ENCODE data around the gene LOXHD1. TPM values are rescaled to one million over a fixed set of nuclear protein-coding genes. Genes with fewer than 3 reads are reported as not detected.

LOXHD1 gene
- total RNA-seq, 6 donors from 2014 or later, result 0.30 to 7.3 (median 1.00) TPM

DNA sequence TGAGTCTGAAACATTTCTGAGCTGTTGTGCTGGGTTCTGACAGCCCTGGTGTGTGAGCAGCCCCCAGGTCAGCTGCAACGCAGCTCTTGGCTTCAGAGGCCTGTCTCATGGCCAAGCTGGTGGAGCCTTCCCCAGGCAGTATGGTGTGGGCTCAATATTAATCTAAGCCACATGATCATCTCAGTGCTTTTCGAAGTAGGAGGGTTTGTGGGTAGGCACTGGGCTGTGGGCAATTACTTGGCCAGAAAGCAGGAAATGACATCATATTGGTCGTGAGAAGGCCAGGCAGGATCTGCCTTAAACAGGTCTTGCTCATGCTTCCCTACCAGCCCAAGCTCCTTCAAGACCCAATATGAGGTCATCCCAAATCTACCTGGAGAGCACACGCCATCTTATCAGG is 26.9 kb downstream of the LOXHD1 start:
- no peaks in the 10 kb centered on the region for H3K36me3 ChIP-seq
- no peak overlapping the region for H3K27ac ChIP-seq
- no peaks in the 10 kb centered on the region for H3K4me1 ChIP-seq
- TF ChIP-seq EP300 (IDR thresholded peaks at IDR 0.05) (no peak), POLR2A (IDR thresholded peaks at IDR 0.05) (no peak), CTCF (IDR thresholded peaks at IDR 0.05) (no peak), POLR2AphosphoS5 (IDR thresholded peaks at IDR 0.05) (no peak)
- ATAC-seq (ENCODE audit: low FRiP score in 2 of 2) (no peak), DNase-seq (no peak)
- no peaks in the 10 kb centered on the region for H3K9me3 ChIP-seq
- H3K27me3 ChIP-seq, result no peaks in the 10 kb centered on the region
- 74 to 84% methylated on average over 4 of the region's 4 CpGs for WGBS, 2 donors
- no peak overlapping the region for H3K4me3 ChIP-seq

GRCh38 chr18:46629361-46629760 is 27.7 kb downstream of the LOXHD1 start:
- ATAC-seq (ENCODE audit: low FRiP score in 2 of 2), result no peak
- Histone ChIP-seq H3K9me3 (no peaks in the 10 kb centered on the region), H3K27me3 (no peaks in the 10 kb centered on the region), H3K4me3 (no peak overlapping the region), H3K4me1 (no peaks in the 10 kb centered on the region), H3K27ac (no peak overlapping the region), H3K36me3 (no peaks in the 10 kb centered on the region)
- no peak for TF ChIP-seq POLR2A (IDR thresholded peaks at IDR 0.05)
- no peak for TF ChIP-seq POLR2AphosphoS5 (IDR thresholded peaks at IDR 0.05)
- TF ChIP-seq CTCF (IDR thresholded peaks at IDR 0.05), result no peak
- no peak for TF ChIP-seq EP300 (IDR thresholded peaks at IDR 0.05)
- no peak for DNase-seq
- WGBS, 2 donors, result 93 to 95% methylated on average over 5 of the region's 5 CpGs

- DNase-seq (no peak), ATAC-seq (ENCODE audit: low FRiP score in 2 of 2) (no peak)
- 70 to 83% methylated on average over 5 of the region's 5 CpGs for WGBS, 2 donors
- Histone ChIP-seq H3K27ac (no peak overlapping the region), H3K27me3 (no peaks in the 10 kb centered on the region), H3K4me3 (no peak overlapping the region), H3K4me1 (peaks cover 7 to 11% (median 8%) of the 10 kb centered on the region in 4 donors), H3K9me3 (no peaks in the 10 kb centered on the region), H3K36me3 (no peaks in the 10 kb centered on the region)
- TF ChIP-seq POLR2AphosphoS5 (IDR thresholded peaks at IDR 0.05), result no peak
- TF ChIP-seq CTCF (IDR thresholded peaks at IDR 0.05), result no peak
- no peak for TF ChIP-seq POLR2A (IDR thresholded peaks at IDR 0.05)
- TF ChIP-seq EP300 (IDR thresholded peaks at IDR 0.05), result no peak
Observed at GRCh38 chr18:46628206-46628605, 28.8 kb downstream of the LOXHD1 start.

DNA sequence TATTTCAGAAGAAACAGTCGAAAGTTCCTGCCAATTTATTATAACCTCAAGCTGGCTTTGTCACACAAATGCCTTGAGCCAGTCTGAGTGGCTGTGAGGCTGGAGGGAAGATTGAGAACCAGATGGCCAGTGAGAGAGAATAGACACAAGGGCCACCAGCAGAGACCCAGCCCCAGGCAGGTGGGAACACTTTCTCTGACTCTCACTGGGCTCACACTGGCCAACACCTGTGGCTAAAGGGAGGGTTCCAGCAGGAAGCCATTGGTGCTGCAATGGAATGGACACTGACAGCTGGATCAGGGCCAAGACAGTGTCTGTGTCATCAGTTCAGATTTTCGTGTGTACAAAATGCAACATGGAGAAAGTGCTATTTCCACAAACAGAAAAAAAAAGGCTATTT is 29.9 kb downstream of the LOXHD1 start:
- Histone ChIP-seq H3K4me3 (no peak overlapping the region), H3K9me3 (no peaks in the 10 kb centered on the region), H3K27ac (no peak overlapping the region), H3K4me1 (peaks cover 7 to 16% (median 12%) of the 10 kb centered on the region in 4 donors), H3K36me3 (no peaks in the 10 kb centered on the region), H3K27me3 (no peaks in the 10 kb centered on the region)
- ATAC-seq (ENCODE audit: low FRiP score in 2 of 2), result no peak
- DNase-seq, result no peak
- TF ChIP-seq EP300 (IDR thresholded peaks at IDR 0.05) (no peak), CTCF (IDR thresholded peaks at IDR 0.05) (no peak), POLR2AphosphoS5 (IDR thresholded peaks at IDR 0.05) (no peak), POLR2A (IDR thresholded peaks at IDR 0.05) (no peak)
- WGBS, 2 donors, result 59 to 60% methylated on average over 2 of the region's 2 CpGs

GRCh38 chr18:46625069-46625468 is 32.0 kb downstream of the LOXHD1 start:
- WGBS, 2 donors, result 92 to 93% methylated on average over 5 of the region's 5 CpGs
- ATAC-seq (ENCODE audit: low FRiP score in 2 of 2) (no peak), DNase-seq (no peak)
- peaks cover 7 to 19% (median 12%) of the 10 kb centered on the region in 4 donors for H3K4me1 ChIP-seq
- no peak overlapping the region for H3K4me3 ChIP-seq
- no peak overlapping the region for H3K27ac ChIP-seq
- TF ChIP-seq POLR2A (IDR thresholded peaks at IDR 0.05), result no peak
- no peak for TF ChIP-seq EP300 (IDR thresholded peaks at IDR 0.05)
- no peak for TF ChIP-seq CTCF (IDR thresholded peaks at IDR 0.05)
- TF ChIP-seq POLR2AphosphoS5 (IDR thresholded peaks at IDR 0.05), result no peak
- no peaks in the 10 kb centered on the region for H3K36me3 ChIP-seq
- H3K9me3 ChIP-seq, result no peaks in the 10 kb centered on the region
- no peaks in the 10 kb centered on the region for H3K27me3 ChIP-seq
